Caki2 (cell line): ENCODE measurements around the gene MICALL2. TPM values are rescaled to one million over a fixed set of nuclear protein-coding genes. Genes with fewer than 3 reads are reported as not detected.

Experiments
- DNase-seq: peaks from one replicate; pipeline ENCODE4 v3.0.0-alpha.2; 2015; ENCODE audit warnings: low read depth
- in situ Hi-C: cut with HindIII; loops from 2 replicates; pipeline ENCODE4 v1.10.0; 2016; ENCODE audit warnings: low sequenced_read_pairs, low pct_unique_long_range_greater_than_20kb, mixed read lengths
- total RNA-seq: library from RNA; depleted of rRNA; stranded (reverse); fragments of >200 nt; shearing (Covaris generic); gene quantifications from 2 replicates; pipeline ENCODE4 v1.2.3, GENCODE V29; 2014; ENCODE audit warnings: low replicate concordance

The MICALL2 gene
- total RNA-seq, 1 experiment from 2014 or later: 13.5 TPM

- in situ Hi-C loops: no loop called here
- DNase-seq: no peak
These were observed 16.7 kb downstream of the MICALL2 start for GRCh38 chr7:1442355-1443124.

GRCh38 chr7:1441615-1442354 is 17.5 kb downstream of the MICALL2 start:
- DNase-seq: no peak
- in situ Hi-C loops: no loop called here

- in situ Hi-C loops: no loop called here
- no peak for DNase-seq
These were observed 18.6 kb downstream of the MICALL2 start for GRCh38 chr7:1440620-1441019.

- in situ Hi-C loops: no loop called here
- DNase-seq: no peak
These were observed 19.6 kb downstream of the MICALL2 start for GRCh38 chr7:1439373-1440363.

- in situ Hi-C loops: no loop called here
- no peak for DNase-seq
These were observed 20.4 kb downstream of the MICALL2 start for GRCh38 chr7:1438821-1439220.

- in situ Hi-C loops: no loop called here
- DNase-seq: no peak
These were observed 21.1 kb downstream of the MICALL2 start for GRCh38 chr7:1438208-1438607.

GRCh38 chr7:1437155-1437880 is 22.0 kb downstream of the MICALL2 start:
- DNase-seq: no peak
- in situ Hi-C loops: no loop called here

GRCh38 chr7:1436608-1437007 is 22.7 kb downstream of the MICALL2 start:
- no peak for DNase-seq
- in situ Hi-C loops: no loop called here

- in situ Hi-C loops: no loop called here
- DNase-seq: no peak
These were observed 24.2 kb downstream of the MICALL2 start for GRCh38 chr7:1434891-1435670.

GRCh38 chr7:1434165-1434718 is 25.0 kb downstream of the MICALL2 start:
- no peak for DNase-seq

GRCh38 chr7:1433128-1433920 is 25.9 kb downstream of the MICALL2 start:
- in situ Hi-C loops: no loop called here
- DNase-seq: no peak

More at GRCh38 chr7:1434165-1434718, 25.0 kb downstream of the MICALL2 start:
- in situ Hi-C loops: no loop called here

GRCh38 chr7:1432411-1433082 is 26.7 kb downstream of the MICALL2 start:
- in situ Hi-C loops: no loop called here
- peak; percentile 40 for DNase-seq

GRCh38 chr7:1431634-1432380 is 27.5 kb downstream of the MICALL2 start:
- DNase-seq: no peak
- in situ Hi-C loops: no loop called here

GRCh38 chr7:1431226-1431625 is 28.0 kb downstream of the MICALL2 start:
- in situ Hi-C loops: no loop called here
- DNase-seq: no peak
